NB4 (cell line): Measurements from ENCODE around the gene BIRC6.
"Not testable (repeated sequence)": the region's sequence is repeated elsewhere in the genome, so short reads cannot be mapped to it uniquely, and the experiment has no call there.

Experiments
- DNase-seq: peaks from one replicate; pipeline ENCODE4 v3.0.0; 2010; ENCODE audit warnings: low read depth
- H3K4me3 ChIP-seq: one replicate; pipeline ENCODE4 v1.5.1; 2011; ENCODE audit warnings: mild to moderate bottlenecking, low read depth, low read length, moderate library complexity
- CTCF ChIP-seq: IDR thresholded peaks from one replicate; pipeline ENCODE4 v1.5.1; 2012; ENCODE audit warnings: low read depth, low read length
- MAX ChIP-seq: IDR thresholded peaks from 2 replicates; pipeline ENCODE4 v1.6.1; 2011; ENCODE audit warnings: low read depth, low read length
- MYC ChIP-seq: IDR thresholded peaks from 2 replicates; pipeline ENCODE4 v1.6.1; 2011; ENCODE audit warnings: low read depth, low read length
- POLR2A ChIP-seq: IDR thresholded peaks from 2 replicates; pipeline ENCODE4 v1.6.1; 2011; ENCODE audit warnings: mild to moderate bottlenecking; ENCODE audit not compliant: insufficient read length; ENCODE audit errors: extremely low read depth

Gene BIRC6

GRCh38 chr2:32363597-32363996 is 6.8 kb downstream of the BIRC6 start:
- no peak for DNase-seq
- H3K4me3 ChIP-seq = no peak overlapping the region
- no peak for TF ChIP-seq CTCF

- H3K4me3 ChIP-seq, DNase-seq: not testable (repeated sequence)
These were observed 7.5 kb downstream of the BIRC6 start for GRCh38 chr2:32364290-32364689.

- not testable (repeated sequence) for H3K4me3 ChIP-seq, DNase-seq
These were observed 8.9 kb downstream of the BIRC6 start for GRCh38 chr2:32365679-32366078.

- no peak for DNase-seq
- TF ChIP-seq MAX (no peak), POLR2A (no peak), MYC (no peak), CTCF (no peak)
- H3K4me3 ChIP-seq = no peak overlapping the region
These were observed 9.8 kb downstream of the BIRC6 start for GRCh38 chr2:32366595-32366994.

GRCh38 chr2:32369222-32369621 is 12.4 kb downstream of the BIRC6 start:
- H3K4me3 ChIP-seq = no peak overlapping the region
- DNase-seq = no peak
- TF ChIP-seq MYC = no peak

- H3K4me3 ChIP-seq, DNase-seq: not testable (repeated sequence)
These were observed 14.1 kb downstream of the BIRC6 start for GRCh38 chr2:32370942-32371341.

GRCh38 chr2:32372519-32373182 is 15.8 kb downstream of the BIRC6 start:
- TF ChIP-seq MYC (no peak), MAX (no peak), CTCF (no peak), POLR2A (no peak)
- DNase-seq = no peak
- no peak overlapping the region for H3K4me3 ChIP-seq

- no peak for DNase-seq
- H3K4me3 ChIP-seq = no peak overlapping the region
These were observed 18.5 kb downstream of the BIRC6 start for GRCh38 chr2:32375228-32375892.

More at GRCh38 chr2:32375228-32375892, 18.5 kb downstream of the BIRC6 start:
- TF ChIP-seq MYC (no peak), POLR2A (no peak), CTCF (no peak), MAX (no peak)
